ENCODE data around the gene UGT1A6.
"Not testable (repeated sequence)": the region's sequence is repeated elsewhere in the genome, so short reads cannot be mapped to it uniquely, and the experiment has no call there.

UGT1A6 gene

GRCh38 chr2:233692648-233693047 lies at the start of gene UGT1A6:
UGT1A6 (plus strand) TSS chr2:233692890; CDS start chr2:233693005, 115 bp downstream.
- Mint-ChIP-seq H3K27ac (no peak within 1 kb of the TSS), H3K4me1 (peaks cover 6% of the 10 kb centered on the region), H3K27me3 (peaks cover 8% of the 10 kb centered on the region), H3K9me3 (no peaks in the 10 kb centered on the region), H3K36me3 (no peaks in the 10 kb centered on the region), H3K4me3 (no peak within 1 kb of the TSS)
- no peak for ATAC-seq (ENCODE audit: low read depth)
- no peak for DNase-seq (ENCODE audit: low spot score in 2 of 2)

GRCh38 chr2:233643128-233643527 lies 49.6 kb upstream of the UGT1A6 start:
- Mint-ChIP-seq H3K4me1 (peaks cover 6% of the 10 kb centered on the region), H3K27me3 (peaks cover 15% of the 10 kb centered on the region)
- no peak for ATAC-seq (ENCODE audit: low read depth)

GRCh38 chr2:233646033-233646432 lies 46.7 kb upstream of the UGT1A6 start:
- H3K4me3 Mint-ChIP-seq; ATAC-seq (ENCODE audit: low read depth); H3K4me1 Mint-ChIP-seq; H3K27ac Mint-ChIP-seq; DNase-seq (ENCODE audit: low spot score in 2 of 2): not testable (repeated sequence)
- Mint-ChIP-seq H3K9me3 (peaks cover 13% of the 10 kb centered on the region), H3K36me3 (peaks cover 14% of the 10 kb centered on the region), H3K27me3 (peaks cover 16% of the 10 kb centered on the region)

More at GRCh38 chr2:233643128-233643527, 49.6 kb upstream of the UGT1A6 start:
- H3K9me3 Mint-ChIP-seq: peaks cover 13% of the 10 kb centered on the region
- peaks cover 14% of the 10 kb centered on the region for H3K36me3 Mint-ChIP-seq
- DNase-seq (ENCODE audit: low spot score in 2 of 2): no peak
- H3K4me3 Mint-ChIP-seq: no peak overlapping the region
- H3K27ac Mint-ChIP-seq: no peak overlapping the region

- H3K36me3 Mint-ChIP-seq: peaks cover 8% of the 10 kb centered on the region
Measured at GRCh38 chr2:233650981-233651380, 41.7 kb upstream of the UGT1A6 start.

GRCh38 chr2:233651430-233651829 lies 41.3 kb upstream of the UGT1A6 start:
- Mint-ChIP-seq H3K27me3 (peaks cover 14% of the 10 kb centered on the region), H3K4me3 (no peak overlapping the region), H3K36me3 (peaks cover 7% of the 10 kb centered on the region), H3K9me3 (peaks cover 9% of the 10 kb centered on the region), H3K4me1 (no peaks in the 10 kb centered on the region), H3K27ac (no peak overlapping the region)
- no peak for DNase-seq (ENCODE audit: low spot score in 2 of 2)
- ATAC-seq (ENCODE audit: low read depth): no peak

More at GRCh38 chr2:233650981-233651380, 41.7 kb upstream of the UGT1A6 start:
- no peak for ATAC-seq (ENCODE audit: low read depth)
- no peak for DNase-seq (ENCODE audit: low spot score in 2 of 2)
- no peaks in the 10 kb centered on the region for H3K4me1 Mint-ChIP-seq
- no peak overlapping the region for H3K4me3 Mint-ChIP-seq
- H3K27me3 Mint-ChIP-seq: peaks cover 15% of the 10 kb centered on the region
- H3K27ac Mint-ChIP-seq: no peak overlapping the region
- H3K9me3 Mint-ChIP-seq: peaks cover 10% of the 10 kb centered on the region

- no peaks in the 10 kb centered on the region for H3K9me3 Mint-ChIP-seq
Measured at GRCh38 chr2:233654501-233654900, 38.2 kb upstream of the UGT1A6 start.

GRCh38 chr2:233655043-233655442 lies 37.6 kb upstream of the UGT1A6 start:
- H3K4me1 Mint-ChIP-seq: no peaks in the 10 kb centered on the region
- no peak for ATAC-seq (ENCODE audit: low read depth)
- H3K27ac Mint-ChIP-seq: no peak overlapping the region
- H3K9me3 Mint-ChIP-seq: no peaks in the 10 kb centered on the region
- no peak for DNase-seq (ENCODE audit: low spot score in 2 of 2)
- no peaks in the 10 kb centered on the region for H3K36me3 Mint-ChIP-seq
- no peak overlapping the region for H3K4me3 Mint-ChIP-seq
- peaks cover 8% of the 10 kb centered on the region for H3K27me3 Mint-ChIP-seq

More at GRCh38 chr2:233654501-233654900, 38.2 kb upstream of the UGT1A6 start:
- H3K36me3 Mint-ChIP-seq: no peaks in the 10 kb centered on the region
- ATAC-seq (ENCODE audit: low read depth): no peak
- H3K4me3 Mint-ChIP-seq: no peak overlapping the region
- no peak overlapping the region for H3K27ac Mint-ChIP-seq
- H3K27me3 Mint-ChIP-seq: peaks cover 8% of the 10 kb centered on the region
- no peaks in the 10 kb centered on the region for H3K4me1 Mint-ChIP-seq
- DNase-seq (ENCODE audit: low spot score in 2 of 2): no peak

- not testable (repeated sequence) for H3K4me1 Mint-ChIP-seq; ATAC-seq (ENCODE audit: low read depth); H3K4me3 Mint-ChIP-seq; DNase-seq (ENCODE audit: low spot score in 2 of 2); H3K36me3 Mint-ChIP-seq; H3K27ac Mint-ChIP-seq; H3K9me3 Mint-ChIP-seq; H3K27me3 Mint-ChIP-seq
Measured at GRCh38 chr2:233655943-233656342, 36.7 kb upstream of the UGT1A6 start.

- ATAC-seq (ENCODE audit: low read depth) (no peak), DNase-seq (ENCODE audit: low spot score in 2 of 2) (no peak)
- Mint-ChIP-seq H3K4me3 (no peak overlapping the region), H3K27me3 (peaks cover 7% of the 10 kb centered on the region), H3K36me3 (no peaks in the 10 kb centered on the region), H3K27ac (no peak overlapping the region), H3K4me1 (no peaks in the 10 kb centered on the region), H3K9me3 (no peaks in the 10 kb centered on the region)
Measured at GRCh38 chr2:233656443-233656842, 36.2 kb upstream of the UGT1A6 start.

- H3K4me3 Mint-ChIP-seq: no peak overlapping the region
- H3K9me3 Mint-ChIP-seq: no peaks in the 10 kb centered on the region
- no peaks in the 10 kb centered on the region for H3K4me1 Mint-ChIP-seq
- no peak overlapping the region for H3K27ac Mint-ChIP-seq
- peaks cover 9% of the 10 kb centered on the region for H3K27me3 Mint-ChIP-seq
- ATAC-seq (ENCODE audit: low read depth) (no peak), DNase-seq (ENCODE audit: low spot score in 2 of 2) (no peak)
- no peaks in the 10 kb centered on the region for H3K36me3 Mint-ChIP-seq
Measured at GRCh38 chr2:233658610-233659009, 34.1 kb upstream of the UGT1A6 start.

- ATAC-seq (ENCODE audit: low read depth): no peak
- Mint-ChIP-seq H3K9me3 (peaks cover 2% of the 10 kb centered on the region), H3K27me3 (peaks cover 9% of the 10 kb centered on the region), H3K36me3 (peaks cover 2% of the 10 kb centered on the region), H3K4me1 (no peaks in the 10 kb centered on the region), H3K27ac (no peak overlapping the region), H3K4me3 (no peak overlapping the region)
- DNase-seq (ENCODE audit: low spot score in 2 of 2): no peak
Measured at GRCh38 chr2:233663911-233664310, 28.8 kb upstream of the UGT1A6 start.

GRCh38 chr2:233668605-233669260 lies 24.0 kb upstream of the UGT1A6 start:
- Mint-ChIP-seq H3K36me3 (peaks cover 2% of the 10 kb centered on the region), H3K9me3 (peaks cover 2% of the 10 kb centered on the region), H3K27me3 (peaks cover 12% of the 10 kb centered on the region), H3K4me3 (no peak overlapping the region), H3K4me1 (no peaks in the 10 kb centered on the region), H3K27ac (no peak overlapping the region)
- ATAC-seq (ENCODE audit: low read depth) (no peak), DNase-seq (ENCODE audit: low spot score in 2 of 2) (no peak)

GRCh38 chr2:233671290-233672161 lies 21.2 kb upstream of the UGT1A6 start, which contains the start of gene UGT1A9:
UGT1A9 (plus strand) TSS chr2:233671898; CDS start chr2:233671935, 37 bp downstream.
- Mint-ChIP-seq H3K9me3 (peaks cover 2% of the 10 kb centered on the region), H3K4me3 (no peak within 1 kb of the TSS), H3K27ac (no peak within 1 kb of the TSS), H3K36me3 (peaks cover 2% of the 10 kb centered on the region), H3K27me3 (peaks cover 12% of the 10 kb centered on the region), H3K4me1 (no peaks in the 10 kb centered on the region)
- DNase-seq (ENCODE audit: low spot score in 2 of 2) (no peak), ATAC-seq (ENCODE audit: low read depth) (no peak)

- Mint-ChIP-seq H3K36me3 (peaks cover 2% of the 10 kb centered on the region), H3K4me1 (no peaks in the 10 kb centered on the region), H3K4me3 (no peak overlapping the region), H3K27ac (no peak overlapping the region), H3K9me3 (peaks cover 2% of the 10 kb centered on the region), H3K27me3 (peaks cover 12% of the 10 kb centered on the region)
- ATAC-seq (ENCODE audit: low read depth) (no peak), DNase-seq (ENCODE audit: low spot score in 2 of 2) (no peak)
Measured at GRCh38 chr2:233672886-233673285, 19.8 kb upstream of the UGT1A6 start.

Data from memory B cell (primary cell).